Measurements from ENCODE around the gene CDH12. TPM values are rescaled to one million over a fixed set of nuclear protein-coding genes. Genes with fewer than 3 reads are reported as not detected.

Gene CDH12
- total RNA-seq, 1 experiment from 2014 or later: 0.24 TPM

DNA sequence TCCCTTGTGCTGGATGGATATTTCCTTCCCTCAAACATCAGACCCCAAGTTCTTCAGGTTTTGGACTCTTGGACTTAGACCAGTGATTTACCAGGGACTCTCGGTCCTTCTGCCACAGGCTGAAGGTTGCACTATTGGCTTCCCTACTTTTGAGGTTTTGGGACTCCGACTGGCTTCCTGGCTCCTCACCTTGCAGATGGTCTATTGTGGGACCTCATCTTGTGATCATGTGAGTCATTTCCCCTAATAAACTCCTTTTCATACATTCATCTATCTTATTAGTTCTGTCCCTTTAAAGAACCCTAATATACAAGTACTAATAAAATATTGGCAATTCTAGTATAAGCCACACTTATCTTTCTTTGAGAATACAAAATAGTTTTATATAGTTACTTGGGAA is 1078.9 kb downstream of the CDH12 start:
- H3K36me3 ChIP-seq: no peaks in the 10 kb centered on the region
- H3K4me1 ChIP-seq: no peaks in the 10 kb centered on the region
- H3K4me3 ChIP-seq: no peak overlapping the region
- H3K27ac ChIP-seq: no peak overlapping the region
- H3K9me3 ChIP-seq (replicated peaks): no peaks in the 10 kb centered on the region
- no peak for DNase-seq
- no peaks in the 10 kb centered on the region for H3K27me3 ChIP-seq

DNA sequence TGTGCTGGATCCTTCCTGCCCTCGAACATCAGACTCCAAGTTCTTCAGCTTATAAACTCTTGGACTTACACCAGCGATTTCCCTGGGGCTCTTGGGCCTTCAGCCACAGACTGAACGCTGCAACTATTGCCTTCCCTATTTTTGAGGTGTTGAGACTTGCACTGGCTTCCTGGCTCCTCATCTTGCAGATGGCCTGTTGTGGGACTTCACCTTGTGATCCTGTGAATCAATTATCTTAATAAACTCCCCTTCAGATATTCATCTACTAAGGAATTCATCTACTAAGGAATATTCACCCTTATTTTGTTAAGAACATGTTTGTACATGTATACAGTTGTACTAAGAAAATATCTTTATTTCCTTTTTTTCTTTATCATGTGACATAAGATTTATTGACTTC is 1079.7 kb downstream of the CDH12 start:
- Histone ChIP-seq H3K9me3 (replicated peaks) (no peaks in the 10 kb centered on the region), H3K27ac (no peak overlapping the region), H3K36me3 (no peaks in the 10 kb centered on the region), H3K4me1 (no peaks in the 10 kb centered on the region), H3K27me3 (no peaks in the 10 kb centered on the region), H3K4me3 (no peak overlapping the region)
- DNase-seq: no peak

DNA sequence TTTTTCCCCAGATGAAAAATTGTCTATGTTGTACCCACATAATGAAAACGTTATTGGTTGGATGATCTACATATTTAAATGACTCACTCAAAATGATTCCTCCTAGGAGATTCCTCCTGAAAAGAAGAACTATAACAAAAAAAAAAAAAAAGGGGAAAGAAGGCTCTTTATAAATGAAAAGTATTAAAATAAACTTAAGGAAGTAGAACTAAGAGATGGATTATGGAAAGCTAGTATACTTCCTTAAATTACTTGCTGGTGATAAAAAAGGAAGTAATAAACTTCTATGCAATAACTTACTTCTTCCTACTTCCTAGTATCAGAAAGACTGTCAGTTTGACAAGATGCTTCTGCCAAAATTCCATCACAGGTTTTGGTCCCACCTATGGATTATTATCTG is 1087.7 kb downstream of the CDH12 start:
- H3K27me3 ChIP-seq: no peaks in the 10 kb centered on the region
- no peaks in the 10 kb centered on the region for H3K9me3 ChIP-seq (replicated peaks)
- H3K36me3 ChIP-seq: no peaks in the 10 kb centered on the region
- H3K4me1 ChIP-seq: no peaks in the 10 kb centered on the region
- no peak overlapping the region for H3K27ac ChIP-seq
- DNase-seq: no peak
- no peak overlapping the region for H3K4me3 ChIP-seq

DNA sequence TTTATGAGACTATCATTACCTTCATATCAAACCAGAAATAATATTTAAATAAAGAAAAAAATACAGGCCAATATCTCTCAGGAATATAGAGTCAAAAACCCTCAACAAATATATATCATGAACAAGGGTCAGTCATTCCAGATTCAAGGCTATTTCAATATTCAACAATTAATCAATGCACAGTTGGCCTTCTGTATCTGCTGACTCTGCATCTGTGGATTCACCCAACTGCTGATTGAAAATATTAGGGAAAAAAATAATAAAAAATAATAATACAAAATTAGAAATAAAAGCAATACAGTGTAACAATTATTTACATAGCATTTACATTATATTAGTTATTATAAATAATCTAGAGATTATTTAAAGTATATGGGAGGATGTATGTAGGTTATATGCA is 1114.0 kb downstream of the CDH12 start:
- Histone ChIP-seq H3K27me3 (no peaks in the 10 kb centered on the region), H3K9me3 (replicated peaks) (no peaks in the 10 kb centered on the region), H3K27ac (no peak overlapping the region), H3K4me3 (no peak overlapping the region), H3K4me1 (peaks cover 6% of the 10 kb centered on the region), H3K36me3 (no peaks in the 10 kb centered on the region)
- no peak for DNase-seq

DNA sequence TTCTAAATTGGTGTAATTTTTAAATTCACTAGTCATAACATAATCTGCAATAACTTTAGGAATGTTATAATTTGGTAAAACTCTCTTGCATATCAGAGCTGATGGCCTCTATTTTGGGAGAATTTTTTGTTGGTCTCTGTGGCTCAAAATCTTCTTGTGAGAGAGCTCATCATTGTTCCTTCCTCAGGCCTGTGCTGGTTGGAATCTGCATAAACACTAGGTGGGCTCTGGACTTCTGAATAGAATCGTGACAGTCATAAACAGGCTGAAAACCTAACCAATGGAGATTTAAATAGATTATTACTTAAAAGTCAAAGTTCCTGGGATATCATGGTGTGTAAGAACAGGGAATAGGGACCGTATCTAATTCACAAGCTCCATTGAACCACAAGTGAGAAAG is 1129.6 kb downstream of the CDH12 start:
- no peak overlapping the region for H3K4me3 ChIP-seq
- no peaks in the 10 kb centered on the region for H3K27me3 ChIP-seq
- no peaks in the 10 kb centered on the region for H3K36me3 ChIP-seq
- H3K4me1 ChIP-seq: peaks cover 9% of the 10 kb centered on the region
- H3K27ac ChIP-seq: peak overlapping the region; percentile 65
- peak; percentile 9 to 69 for DNase-seq
- no peaks in the 10 kb centered on the region for H3K9me3 ChIP-seq (replicated peaks)

DNA sequence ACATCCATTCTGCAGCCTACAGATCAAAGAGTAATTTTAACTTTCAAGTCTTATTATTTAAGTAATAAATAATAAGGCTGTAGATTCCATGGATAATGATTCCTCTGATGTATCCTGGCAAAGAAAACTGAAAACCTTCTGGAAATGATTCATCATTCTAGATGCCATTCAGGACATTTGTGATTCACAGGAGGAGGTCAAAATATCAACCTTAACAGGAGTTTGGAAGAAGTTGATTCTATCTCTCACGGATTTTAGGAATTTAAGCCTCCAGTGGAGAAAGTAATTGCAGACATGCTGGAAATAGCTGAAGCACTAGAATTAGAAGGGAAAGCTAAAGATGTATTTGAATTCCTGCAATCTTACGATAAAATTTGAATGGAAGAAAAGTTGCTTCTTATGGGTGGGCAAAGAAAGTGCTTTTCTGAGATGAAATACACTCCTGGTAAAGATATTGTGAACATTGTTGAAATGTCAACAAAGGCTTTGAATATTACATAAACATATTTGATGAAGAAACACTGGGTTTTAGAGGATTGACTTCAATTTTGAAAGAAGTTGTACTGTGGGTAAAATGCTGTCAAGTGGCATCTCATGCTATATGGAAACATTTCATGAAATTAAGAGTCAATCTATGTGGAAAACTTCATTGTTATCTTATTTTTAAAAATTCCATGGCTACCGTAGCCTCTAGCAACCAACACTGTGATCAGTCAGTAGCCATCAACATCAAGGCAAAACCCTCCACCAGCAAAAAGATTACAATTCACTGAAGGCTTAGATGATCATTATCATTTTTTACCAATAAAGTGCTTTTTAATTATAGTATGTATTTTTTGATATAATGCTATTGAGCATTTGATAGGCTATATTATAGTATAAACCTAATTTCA is 1141.0 kb downstream of the CDH12 start:
- H3K4me1 ChIP-seq: no peaks in the 10 kb centered on the region

DNA sequence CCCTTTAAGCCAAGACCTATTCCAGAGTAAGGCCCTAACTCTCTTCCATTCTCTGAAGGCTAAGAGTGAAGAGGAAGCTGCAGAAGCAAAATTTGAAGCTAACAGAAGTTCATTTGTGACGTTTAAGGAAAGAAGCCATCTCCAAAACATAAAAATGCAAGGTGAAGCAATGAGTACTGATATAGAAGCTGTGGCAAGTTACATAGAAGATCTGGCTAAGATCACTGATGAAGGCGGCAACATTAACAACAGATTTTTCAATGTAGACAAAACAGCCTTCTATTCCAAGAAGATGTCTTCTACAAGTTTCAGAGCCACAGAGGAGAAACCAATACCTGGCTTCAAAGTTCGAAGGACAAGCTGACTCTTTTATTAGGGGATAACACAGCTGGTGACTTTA is 1143.4 kb downstream of the CDH12 start:
- Histone ChIP-seq H3K27me3 (no peaks in the 10 kb centered on the region), H3K36me3 (no peaks in the 10 kb centered on the region), H3K9me3 (replicated peaks) (no peaks in the 10 kb centered on the region), H3K27ac (no peak overlapping the region), H3K4me1 (no peaks in the 10 kb centered on the region; the same call in 1 of the 2 replicates), H3K4me3 (no peak overlapping the region)
- DNase-seq: no peak

More for the DNA sequence above, 1141.0 kb downstream of the CDH12 start:
- Histone ChIP-seq H3K27me3 (no peaks in the 10 kb centered on the region), H3K9me3 (replicated peaks) (no peaks in the 10 kb centered on the region), H3K4me3 (no peak overlapping the region), H3K27ac (no peak overlapping the region), H3K36me3 (no peaks in the 10 kb centered on the region)
- DNase-seq: no peak

DNA sequence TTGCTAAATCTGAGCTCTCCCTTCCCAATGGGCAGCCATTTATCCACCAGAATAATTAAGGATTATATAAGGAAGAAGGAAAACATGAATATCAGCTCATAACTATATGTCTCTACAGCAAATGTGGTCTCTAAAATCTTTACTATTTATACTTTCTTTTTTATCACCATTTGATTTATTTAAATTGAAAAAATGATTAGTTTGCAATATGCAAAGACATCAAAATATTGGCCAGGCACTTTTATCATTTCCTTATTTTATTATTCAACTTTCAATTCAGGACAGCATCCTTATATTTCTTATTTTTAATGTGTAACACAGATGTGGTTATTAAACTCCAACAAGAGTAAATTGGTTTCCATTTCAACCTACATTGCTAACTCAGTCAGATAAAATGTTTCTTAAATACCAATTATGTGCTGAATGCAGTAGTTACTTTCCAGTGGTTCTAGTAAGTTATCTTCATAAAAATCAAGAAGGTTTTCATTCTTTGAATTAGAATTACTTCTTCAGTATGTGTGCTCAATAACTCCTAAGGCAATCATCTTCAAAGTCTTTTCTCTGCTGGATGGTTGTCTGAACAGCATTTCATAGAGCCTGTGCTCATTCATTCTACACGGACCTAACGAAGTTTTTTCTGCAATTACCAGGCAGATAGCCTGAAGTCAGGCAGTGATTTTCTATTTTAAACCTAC is 1148.0 kb downstream of the CDH12 start:
- no peak for DNase-seq
- Histone ChIP-seq H3K27ac (no peak overlapping the region), H3K9me3 (replicated peaks) (no peaks in the 10 kb centered on the region), H3K4me1 (peaks cover 7% of the 10 kb centered on the region), H3K27me3 (no peaks in the 10 kb centered on the region), H3K4me3 (no peak overlapping the region), H3K36me3 (no peaks in the 10 kb centered on the region)

DNA sequence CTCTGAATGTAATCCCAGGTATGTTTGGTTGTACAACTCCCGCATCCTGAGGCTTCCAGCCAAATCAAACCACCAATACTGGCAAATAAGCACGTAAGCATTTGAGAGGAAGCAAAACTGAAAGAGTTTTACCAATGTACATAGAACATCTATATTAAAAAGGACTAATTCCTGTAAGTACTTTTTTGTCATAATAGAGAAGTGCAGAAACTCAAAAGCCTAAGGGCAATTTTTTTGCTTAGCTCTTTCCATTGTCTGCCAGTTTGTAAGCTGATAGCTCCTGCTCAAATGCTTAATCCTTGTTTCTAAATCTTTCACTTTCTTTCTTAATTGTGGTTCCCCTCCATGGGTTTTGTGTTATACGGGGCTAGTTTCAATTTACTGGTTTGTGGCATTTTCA is 1151.8 kb downstream of the CDH12 start:
- H3K4me1 ChIP-seq: peaks cover 7% of the 10 kb centered on the region
- peak overlapping the region; percentile 13; the same call in 1 of the 2 replicates for H3K27ac ChIP-seq
- peak; percentile 1 to 60 for DNase-seq
- no peaks in the 10 kb centered on the region for H3K9me3 ChIP-seq (replicated peaks)
- peak overlapping the region; percentile 32 for H3K4me3 ChIP-seq
- H3K27me3 ChIP-seq: no peaks in the 10 kb centered on the region
- no peaks in the 10 kb centered on the region for H3K36me3 ChIP-seq
